ENCODE data around the gene LMF1.

LMF1 gene

DNA sequence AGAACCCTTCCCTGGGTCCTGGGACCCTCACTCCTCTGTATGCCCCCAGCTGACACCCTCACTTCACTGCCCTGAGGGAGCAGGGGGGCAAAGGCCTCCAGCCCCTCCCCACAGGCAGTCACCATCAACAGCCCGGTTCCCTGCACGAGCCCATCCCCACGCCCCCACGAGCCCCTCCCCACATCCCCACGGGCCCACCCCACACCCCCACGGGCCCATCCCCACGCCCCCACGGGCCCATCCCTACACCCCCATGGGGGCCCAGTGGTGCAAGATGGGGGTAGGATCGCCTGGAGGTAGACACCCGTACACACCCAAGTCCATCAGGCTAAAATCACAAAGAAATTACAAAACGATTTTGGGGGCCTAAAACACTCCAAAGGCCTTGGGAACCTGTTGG is 42.3 kb downstream of the LMF1 start:
- TF ChIP-seq ZNF274 (IDR thresholded peaks at IDR 0.05; ENCODE audit: low read depth, low read length) = no peak
- TF ChIP-seq SUZ12 (IDR thresholded peaks at IDR 0.05; ENCODE audit: extremely low read depth, insufficient read depth, insufficient read length) = no peak
- Histone ChIP-seq H3K4me1 (ENCODE audit: insufficient read depth, insufficient read length) (peaks cover 25% of the 10 kb centered on the region), H3K9ac (ENCODE audit: insufficient read length, low read depth) (no peak overlapping the region), H3K27me3 (ENCODE audit: insufficient read depth, insufficient read length) (no peaks in the 10 kb centered on the region), H3K36me3 (ENCODE audit: insufficient read depth, insufficient read length, low read length) (peaks cover 5% of the 10 kb centered on the region), H3K4me3 (ENCODE audit: insufficient read length, low read depth) (no peak overlapping the region), H3K9me3 (ENCODE audit: insufficient read depth, low read length) (peaks cover 23% of the 10 kb centered on the region)
- no peak for DNase-seq (ENCODE audit: low read depth, low spot score)

- H3K4me3 ChIP-seq (ENCODE audit: insufficient read length, low read depth) = no peak overlapping the region
- no peak for TF ChIP-seq YY1 (IDR thresholded peaks at IDR 0.05; ENCODE audit: insufficient read depth, insufficient read length)
- no peak for TF ChIP-seq SUZ12 (IDR thresholded peaks at IDR 0.05; ENCODE audit: extremely low read depth, insufficient read depth, insufficient read length)
- H3K4me1 ChIP-seq (ENCODE audit: insufficient read depth, insufficient read length) = peaks cover 24% of the 10 kb centered on the region
- no peaks in the 10 kb centered on the region for H3K27me3 ChIP-seq (ENCODE audit: insufficient read depth, insufficient read length)
- H3K9ac ChIP-seq (ENCODE audit: insufficient read length, low read depth) = no peak overlapping the region
- DNase-seq (ENCODE audit: low read depth, low spot score) = no peak
- peaks cover 7% of the 10 kb centered on the region for H3K36me3 ChIP-seq (ENCODE audit: insufficient read depth, insufficient read length, low read length)
- peaks cover 29% of the 10 kb centered on the region for H3K9me3 ChIP-seq (ENCODE audit: insufficient read depth, low read length)
Measured at GRCh38 chr16:927931-928330, 42.9 kb downstream of the LMF1 start.

DNA sequence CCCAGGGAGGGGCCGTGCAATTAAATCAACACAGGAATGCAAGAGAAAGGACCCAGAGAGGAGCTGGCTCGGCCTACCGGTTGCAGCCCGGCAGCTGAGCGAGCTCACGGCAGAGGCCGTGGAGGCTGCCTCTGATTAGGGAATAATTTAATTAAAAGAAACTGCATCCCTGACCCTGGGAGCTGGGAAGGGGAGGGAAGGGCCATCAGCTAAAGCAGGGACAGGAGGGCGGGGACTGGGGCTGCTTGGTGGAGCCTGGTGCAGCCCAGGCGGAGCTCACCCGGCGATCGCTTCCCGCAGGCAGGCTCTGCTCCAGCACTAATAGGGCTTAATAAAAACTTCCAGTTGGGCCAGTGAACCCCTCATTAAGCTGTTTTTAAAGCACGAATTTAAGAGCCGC is 43.4 kb downstream of the LMF1 start:
- Histone ChIP-seq H3K9ac (ENCODE audit: insufficient read length, low read depth) (no peak overlapping the region), H3K9me3 (ENCODE audit: insufficient read depth, low read length) (peaks cover 31% of the 10 kb centered on the region), H3K4me3 (ENCODE audit: insufficient read length, low read depth) (no peak overlapping the region), H3K27me3 (ENCODE audit: insufficient read depth, insufficient read length) (no peaks in the 10 kb centered on the region), H3K36me3 (ENCODE audit: insufficient read depth, insufficient read length, low read length) (peaks cover 7% of the 10 kb centered on the region), H3K4me1 (ENCODE audit: insufficient read depth, insufficient read length) (peaks cover 24% of the 10 kb centered on the region)
- DNase-seq (ENCODE audit: low read depth, low spot score) = no peak
- TF ChIP-seq YY1 (IDR thresholded peaks at IDR 0.05; ENCODE audit: insufficient read depth, insufficient read length) = no peak
- TF ChIP-seq SUZ12 (IDR thresholded peaks at IDR 0.05; ENCODE audit: extremely low read depth, insufficient read depth, insufficient read length) = no peak
- TF ChIP-seq ZNF274 (IDR thresholded peaks at IDR 0.05; ENCODE audit: low read depth, low read length) = no peak

DNA sequence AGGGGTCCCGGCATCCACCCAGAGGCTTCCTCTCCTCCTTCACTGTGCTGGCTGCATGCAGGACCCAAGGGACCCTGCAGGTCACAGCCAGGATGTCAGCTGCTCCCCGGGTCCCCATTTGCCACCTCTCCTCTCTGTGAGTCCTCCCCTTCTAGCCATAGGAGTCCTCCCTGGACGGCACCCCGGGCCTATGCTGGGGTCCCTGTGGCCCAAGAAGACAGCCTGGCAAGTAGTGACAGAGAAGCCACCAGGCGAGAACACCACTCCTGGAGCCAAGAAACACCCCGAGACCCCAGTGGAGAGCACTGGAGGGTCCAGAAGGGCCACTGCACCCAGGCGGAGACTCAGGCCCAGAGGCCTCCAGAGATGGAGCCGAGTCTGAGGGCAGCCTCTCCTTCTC is 44.1 kb downstream of the LMF1 start:
- no peak for TF ChIP-seq SUZ12 (IDR thresholded peaks at IDR 0.05; ENCODE audit: extremely low read depth, insufficient read depth, insufficient read length)
- TF ChIP-seq YY1 (IDR thresholded peaks at IDR 0.05; ENCODE audit: insufficient read depth, insufficient read length) = no peak
- H3K27me3 ChIP-seq (ENCODE audit: insufficient read depth, insufficient read length) = no peaks in the 10 kb centered on the region

GRCh38 chr16:924806-925205 is 46.0 kb downstream of the LMF1 start:
- Histone ChIP-seq H3K9ac (ENCODE audit: insufficient read length, low read depth) (no peak overlapping the region), H3K27me3 (ENCODE audit: insufficient read depth, insufficient read length) (no peaks in the 10 kb centered on the region), H3K9me3 (ENCODE audit: insufficient read depth, low read length) (peaks cover 31% of the 10 kb centered on the region), H3K36me3 (ENCODE audit: insufficient read depth, insufficient read length, low read length) (peaks cover 7% of the 10 kb centered on the region), H3K4me1 (ENCODE audit: insufficient read depth, insufficient read length) (peaks cover 20% of the 10 kb centered on the region), H3K4me3 (ENCODE audit: insufficient read length, low read depth) (no peak overlapping the region)
- no peak for TF ChIP-seq YY1 (IDR thresholded peaks at IDR 0.05; ENCODE audit: insufficient read depth, insufficient read length)
- no peak for DNase-seq (ENCODE audit: low read depth, low spot score)

More for the DNA sequence above, 44.1 kb downstream of the LMF1 start:
- Histone ChIP-seq H3K4me3 (ENCODE audit: insufficient read length, low read depth) (no peak overlapping the region), H3K36me3 (ENCODE audit: insufficient read depth, insufficient read length, low read length) (peaks cover 7% of the 10 kb centered on the region), H3K9me3 (ENCODE audit: insufficient read depth, low read length) (peaks cover 31% of the 10 kb centered on the region), H3K4me1 (ENCODE audit: insufficient read depth, insufficient read length) (peaks cover 22% of the 10 kb centered on the region), H3K9ac (ENCODE audit: insufficient read length, low read depth) (no peak overlapping the region)
- DNase-seq (ENCODE audit: low read depth, low spot score) = no peak

DNA sequence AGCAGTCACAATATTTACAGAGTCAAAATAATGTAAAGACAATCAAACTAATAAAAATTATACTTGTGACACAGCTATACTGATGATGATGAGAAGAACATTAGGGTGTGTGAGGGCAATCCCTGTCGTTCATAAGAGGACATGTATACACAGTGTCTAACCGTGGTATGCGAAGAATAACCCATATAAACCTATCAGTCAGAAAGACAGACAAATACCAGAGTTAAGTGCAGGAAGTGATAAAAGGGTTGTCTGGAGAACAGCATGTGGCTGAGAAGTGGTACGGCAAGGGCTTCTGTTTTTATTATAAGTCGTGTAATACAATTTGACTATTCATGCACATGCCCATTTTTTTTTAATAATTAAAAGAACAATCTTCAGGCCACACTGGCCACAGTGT is 46.7 kb downstream of the LMF1 start:
- TF ChIP-seq SUZ12 (IDR thresholded peaks at IDR 0.05; ENCODE audit: extremely low read depth, insufficient read depth, insufficient read length) (no peak), YY1 (IDR thresholded peaks at IDR 0.05; ENCODE audit: insufficient read depth, insufficient read length) (no peak), ZNF274 (IDR thresholded peaks at IDR 0.05; ENCODE audit: low read depth, low read length) (no peak)
- Histone ChIP-seq H3K9me3 (ENCODE audit: insufficient read depth, low read length) (peaks cover 31% of the 10 kb centered on the region), H3K36me3 (ENCODE audit: insufficient read depth, insufficient read length, low read length) (peaks cover 7% of the 10 kb centered on the region), H3K4me1 (ENCODE audit: insufficient read depth, insufficient read length) (peaks cover 17% of the 10 kb centered on the region), H3K4me3 (ENCODE audit: insufficient read length, low read depth) (no peak overlapping the region), H3K27me3 (ENCODE audit: insufficient read depth, insufficient read length) (no peaks in the 10 kb centered on the region), H3K9ac (ENCODE audit: insufficient read length, low read depth) (no peak overlapping the region)
- DNase-seq (ENCODE audit: low read depth, low spot score) = no peak

DNA sequence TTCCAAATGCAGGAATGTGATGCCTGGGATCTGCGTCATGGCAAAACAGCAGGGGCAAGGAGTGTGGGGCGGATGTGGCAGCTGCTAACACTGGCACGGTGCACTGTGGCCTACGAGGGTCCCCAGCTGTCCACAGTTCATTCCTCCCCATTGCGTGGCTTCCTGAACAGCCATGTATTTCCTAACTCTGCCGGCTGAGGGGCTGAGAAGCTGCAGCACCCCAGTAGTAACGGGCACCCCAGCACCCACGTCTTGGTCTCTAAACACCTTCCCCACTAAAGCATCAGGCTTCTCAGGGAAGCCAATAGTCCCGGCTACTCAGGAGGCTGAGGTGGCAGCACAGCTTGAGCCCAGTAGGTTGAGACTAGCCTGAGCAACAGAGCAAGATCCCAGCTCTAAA is 47.6 kb downstream of the LMF1 start:
- Histone ChIP-seq H3K4me3 (ENCODE audit: insufficient read length, low read depth) (no peak overlapping the region), H3K27me3 (ENCODE audit: insufficient read depth, insufficient read length) (no peaks in the 10 kb centered on the region), H3K9ac (ENCODE audit: insufficient read length, low read depth) (no peak overlapping the region), H3K4me1 (ENCODE audit: insufficient read depth, insufficient read length) (peaks cover 17% of the 10 kb centered on the region), H3K9me3 (ENCODE audit: insufficient read depth, low read length) (peaks cover 31% of the 10 kb centered on the region), H3K36me3 (ENCODE audit: insufficient read depth, insufficient read length, low read length) (peaks cover 7% of the 10 kb centered on the region)
- no peak for DNase-seq (ENCODE audit: low read depth, low spot score)
- TF ChIP-seq YY1 (IDR thresholded peaks at IDR 0.05; ENCODE audit: insufficient read depth, insufficient read length) (no peak), ZNF274 (IDR thresholded peaks at IDR 0.05; ENCODE audit: low read depth, low read length) (no peak), SUZ12 (IDR thresholded peaks at IDR 0.05; ENCODE audit: extremely low read depth, insufficient read depth, insufficient read length) (no peak)

- DNase-seq (ENCODE audit: low read depth, low spot score) = no peak
- Histone ChIP-seq H3K4me3 (ENCODE audit: insufficient read length, low read depth) (no peak overlapping the region), H3K9me3 (ENCODE audit: insufficient read depth, low read length) (peaks cover 28% of the 10 kb centered on the region), H3K36me3 (ENCODE audit: insufficient read depth, insufficient read length, low read length) (peaks cover 7% of the 10 kb centered on the region), H3K4me1 (ENCODE audit: insufficient read depth, insufficient read length) (peaks cover 13% of the 10 kb centered on the region), H3K9ac (ENCODE audit: insufficient read length, low read depth) (no peak overlapping the region), H3K27me3 (ENCODE audit: insufficient read depth, insufficient read length) (no peaks in the 10 kb centered on the region)
- TF ChIP-seq ZNF274 (IDR thresholded peaks at IDR 0.05; ENCODE audit: low read depth, low read length) (no peak), SUZ12 (IDR thresholded peaks at IDR 0.05; ENCODE audit: extremely low read depth, insufficient read depth, insufficient read length) (no peak), YY1 (IDR thresholded peaks at IDR 0.05; ENCODE audit: insufficient read depth, insufficient read length) (no peak)
Measured at GRCh38 chr16:922051-922450, 48.7 kb downstream of the LMF1 start.
